RPMI7951 (cell line): ENCODE measurements around the gene GTF2H2C. TPM values are rescaled to one million over a fixed set of nuclear protein-coding genes. Genes with fewer than 3 reads are reported as not detected.
"Not testable (repeated sequence)": the region's sequence is repeated elsewhere in the genome, so short reads cannot be mapped to it uniquely, and the experiment has no call there.

Experiments used
- DNase-seq: peaks from one replicate; pipeline ENCODE4 v3.0.0-alpha.2; 2012; ENCODE audit warnings: low read depth
- total RNA-seq: library from RNA; depleted of rRNA; stranded (reverse); fragments of >200 nt; shearing (Covaris generic); gene quantifications from 2 replicates; pipeline ENCODE4 v1.2.3, GENCODE V29; 2014; rRNA removed

Gene GTF2H2C
- 31.1 and 32.7 TPM in 2 replicates for total RNA-seq

GRCh38 chr5:69559908-69560330 lies at the start of gene GTF2H2C:
TSS of gene GTF2H2C (plus strand) at chr5:69560191. CDS start at chr5:69565133, 4,942 bp downstream.
- DNase-seq = peak; percentile 74

GRCh38 chr5:69510694-69511093 lies 49.3 kb upstream of the GTF2H2C start:
- DNase-seq = no peak

GRCh38 chr5:69512740-69513260 lies 47.2 kb upstream of the GTF2H2C start:
- DNase-seq = peak; percentile 17

GRCh38 chr5:69515570-69515969 lies 44.4 kb upstream of the GTF2H2C start:
- not testable (repeated sequence) for DNase-seq

- DNase-seq = no peak
Observed at GRCh38 chr5:69516769-69517168, 43.2 kb upstream of the GTF2H2C start.

GRCh38 chr5:69517763-69518212 lies 42.2 kb upstream of the GTF2H2C start:
- DNase-seq = no peak

GRCh38 chr5:69519285-69519684 lies 40.7 kb upstream of the GTF2H2C start:
- DNase-seq = no peak

- no peak for DNase-seq
Observed at GRCh38 chr5:69522035-69522434, 38.0 kb upstream of the GTF2H2C start.

GRCh38 chr5:69525490-69525889 lies 34.5 kb upstream of the GTF2H2C start:
- no peak for DNase-seq

GRCh38 chr5:69526660-69527059 lies 33.3 kb upstream of the GTF2H2C start:
- DNase-seq = no peak

- DNase-seq = no peak
Observed at GRCh38 chr5:69527128-69527770, 32.7 kb upstream of the GTF2H2C start.

GRCh38 chr5:69528035-69528434 lies 32.0 kb upstream of the GTF2H2C start:
- no peak for DNase-seq

GRCh38 chr5:69528609-69529008 lies 31.4 kb upstream of the GTF2H2C start:
- DNase-seq = no peak

- DNase-seq = no peak
Observed at GRCh38 chr5:69530561-69531405, 29.2 kb upstream of the GTF2H2C start.

- no peak for DNase-seq
Observed at GRCh38 chr5:69531406-69531801, 28.6 kb upstream of the GTF2H2C start.

- DNase-seq = not testable (repeated sequence)
Observed at GRCh38 chr5:69537911-69538310, 22.1 kb upstream of the GTF2H2C start.

GRCh38 chr5:69538735-69539134 lies 21.3 kb upstream of the GTF2H2C start:
- not testable (repeated sequence) for DNase-seq

GRCh38 chr5:69541347-69541746 lies 18.6 kb upstream of the GTF2H2C start:
- DNase-seq = not testable (repeated sequence)

- not testable (repeated sequence) for DNase-seq
Observed at GRCh38 chr5:69542838-69543618, 17.0 kb upstream of the GTF2H2C start.

- DNase-seq = not testable (repeated sequence)
Observed at GRCh38 chr5:69544602-69545001, 15.4 kb upstream of the GTF2H2C start.

- DNase-seq = peak; percentile 42
Observed at GRCh38 chr5:69560587-69561431, 818 bp downstream of the GTF2H2C start.
